HEK293 (cell line): Measurements from ENCODE around the gene CREB5.

Experiments used
- CTCF ChIA-PET: fragments of 350-600 bp; formaldehyde crosslinking; extraction: SDS; loops from one replicate; lab custom pipeline; 2021; ENCODE audit warnings: antibody characterized with exemption; lab: Yijun Ruan, JAX
- POLR2A ChIA-PET: fragments of 300-600 bp; formaldehyde crosslinking; extraction: SDS; loops from one replicate; lab custom pipeline; 2020; ENCODE audit warnings: antibody characterized with exemption, inconsistent platforms; lab: Yijun Ruan, JAX
- H3K27ac ChIP-seq: fragments of 200-500 bp; sonication (Bioruptor generic); 2 replicates; pipeline ENCODE4 v1.5.1; 2014; ENCODE audit warnings: low read depth, low read length, control low read depth, inconsistent platforms; ENCODE audit errors: extremely low read depth
- H3K36me3 ChIP-seq, 2 experiments: fragments of 200-500 bp in 1 of 2; sonication (Bioruptor generic) in 1 of 2; 1 replicate in 1 of 2; 2 replicates in 1 of 2; pipeline ENCODE4 v1.5.1; 2014 to 2017; ENCODE audit warnings: inconsistent platforms in 2 of 2, low read length in 2 of 2; ENCODE audit not compliant: control insufficient read depth in 2 of 2, insufficient read depth in 1 of 2
- H3K4me1 ChIP-seq: fragments of 200-500 bp; sonication (Bioruptor generic); 2 replicates; pipeline ENCODE4 v1.5.1; 2014; ENCODE audit warnings: mild to moderate bottlenecking, low read length, inconsistent platforms; ENCODE audit not compliant: control insufficient read depth, insufficient read depth
- H3K4me3 ChIP-seq: 2 replicates; pipeline ENCODE4 v1.5.1; 2011; ENCODE audit warnings: low read depth, mild to moderate bottlenecking, control low read depth, low read length, moderate library complexity
- H3K9me3 ChIP-seq: fragments of 200-500 bp; sonication (Bioruptor generic); 2 replicates; pipeline ENCODE4 v1.5.1; 2014; ENCODE audit warnings: low read depth, low read length, inconsistent platforms; ENCODE audit not compliant: control insufficient read depth, insufficient read depth
- KLF17 ChIP-seq: fragments of 450-650 bp; formaldehyde crosslinking; IDR thresholded peaks from 2 replicates; pipeline ENCODE4 v1.5.1; 2016; ENCODE audit warnings: missing biosample characterization, missing genetic modification characterization
- ZBTB17 ChIP-seq: fragments of 450-650 bp; formaldehyde crosslinking; IDR thresholded peaks from 2 replicates; pipeline ENCODE4 v1.5.1; 2016; ENCODE audit warnings: missing biosample characterization, missing genetic modification characterization
- ZNF140 ChIP-seq: fragments of 450-650 bp; formaldehyde crosslinking; IDR thresholded peaks from 2 replicates; pipeline ENCODE4 v1.5.1; 2016; ENCODE audit warnings: missing biosample characterization, missing genetic modification characterization
- ZNF146 ChIP-seq: fragments of 450-650 bp; formaldehyde crosslinking; IDR thresholded peaks from 2 replicates; pipeline ENCODE4 v1.5.1; 2016; ENCODE audit warnings: missing biosample characterization, missing genetic modification characterization
- ZNF184 ChIP-seq: fragments of 450-650 bp; IDR thresholded peaks from 2 replicates; pipeline ENCODE4 v1.5.1; 2018; ENCODE audit warnings: missing biosample characterization, mild to moderate bottlenecking, missing genetic modification characterization
- ZNF26 ChIP-seq: fragments of 450-650 bp; formaldehyde crosslinking; IDR thresholded peaks from 2 replicates; pipeline ENCODE4 v1.5.1; 2016; ENCODE audit warnings: missing biosample characterization, missing genetic modification characterization
- ZNF366 ChIP-seq: fragments of 450-650 bp; formaldehyde crosslinking; conservative IDR thresholded peaks from 2 replicates; pipeline ENCODE4 v1.5.1; 2016; ENCODE audit warnings: missing biosample characterization, missing genetic modification characterization
- ZNF513 ChIP-seq: fragments of 450-650 bp; IDR thresholded peaks from 2 replicates; pipeline ENCODE4 v1.5.1; 2018; ENCODE audit warnings: missing biosample characterization, missing genetic modification characterization
- ZNF514 ChIP-seq: fragments of 450-650 bp; formaldehyde crosslinking; IDR thresholded peaks from 2 replicates; pipeline ENCODE4 v1.5.1; 2016; ENCODE audit warnings: missing biosample characterization, missing genetic modification characterization
- ZNF548 ChIP-seq: fragments of 450-650 bp; formaldehyde crosslinking; IDR thresholded peaks from 2 replicates; pipeline ENCODE4 v1.5.1; 2016; ENCODE audit warnings: missing biosample characterization, missing genetic modification characterization
- ZNF555 ChIP-seq: fragments of 450-650 bp; formaldehyde crosslinking; conservative IDR thresholded peaks from 2 replicates; pipeline ENCODE4 v1.5.1; 2017; ENCODE audit warnings: missing biosample characterization, mild to moderate bottlenecking, missing genetic modification characterization, inconsistent platforms
- ZNF629 ChIP-seq: fragments of 450-650 bp; formaldehyde crosslinking; IDR thresholded peaks from 2 replicates; pipeline ENCODE4 v1.5.1; 2017; ENCODE audit warnings: missing biosample characterization, missing genetic modification characterization

CREB5 gene

GRCh38 chr7:28544453-28545117 is 132.3 kb downstream of the CREB5 start (continued):
- TF ChIP-seq ZNF26 (tag by site-specific recombination) = no peak

- H3K4me3 ChIP-seq = no peak overlapping the region
- no peaks in the 10 kb centered on the region for H3K36me3 ChIP-seq
- peaks cover 35% of the 10 kb centered on the region for H3K4me1 ChIP-seq
- H3K27ac ChIP-seq = no peak overlapping the region
- no peak for TF ChIP-seq ZNF555 (tag by site-specific recombination)
- peak; percentile 61; the same call in 1 of the 2 replicates for TF ChIP-seq ZNF146 (tag by site-specific recombination)
- TF ChIP-seq, all 188 proteins: peak for 1
- ChIA-PET CTCF (no interaction called here), POLR2A (no interaction called here)
- peaks cover 2% of the 10 kb centered on the region; the same call in 1 of the 2 replicates for H3K9me3 ChIP-seq
These were observed 133.7 kb downstream of the CREB5 start for GRCh38 chr7:28546067-28546466.

GRCh38 chr7:28547115-28547514 is 134.8 kb downstream of the CREB5 start:
- ChIA-PET CTCF (interaction anchor here (1.0 kb wide), 1 partner anchor 13 kb away, joined by 3 read pairs; no protein-coding TSS in a partner anchor), POLR2A (no interaction called here)
- H3K36me3 ChIP-seq = no peaks in the 10 kb centered on the region
- peak; percentile 99 for TF ChIP-seq ZNF184 (tag by site-specific recombination)
- no peak for TF ChIP-seq ZNF140
- TF ChIP-seq, all 188 proteins: peak for 1
- no peak overlapping the region for H3K4me3 ChIP-seq
- H3K4me1 ChIP-seq = peaks cover 37% of the 10 kb centered on the region
- no peak overlapping the region for H3K27ac ChIP-seq
- peaks cover 2% of the 10 kb centered on the region; the same call in 1 of the 2 replicates for H3K9me3 ChIP-seq

- Histone ChIP-seq H3K4me3 (no peak overlapping the region), H3K36me3 (no peaks in the 10 kb centered on the region), H3K9me3 (peaks cover 2% of the 10 kb centered on the region; the same call in 1 of the 2 replicates), H3K27ac (no peak overlapping the region), H3K4me1 (peaks cover 30% of the 10 kb centered on the region)
- ChIA-PET POLR2A (no interaction called here), CTCF (no interaction called here)
- no peak for TF ChIP-seq ZNF548
These were observed 136.1 kb downstream of the CREB5 start for GRCh38 chr7:28548416-28548815.

GRCh38 chr7:28549998-28550397 is 137.7 kb downstream of the CREB5 start:
- Histone ChIP-seq H3K36me3 (no peaks in the 10 kb centered on the region), H3K27ac (peak overlapping the region; percentile 56; the same call in 1 of the 2 replicates), H3K4me1 (peaks cover 15% of the 10 kb centered on the region), H3K4me3 (no peak overlapping the region), H3K9me3 (peaks cover 2% of the 10 kb centered on the region; the same call in 1 of the 2 replicates)
- TF ChIP-seq KLF17 (tag by site-specific recombination) = no peak
- TF ChIP-seq ZNF513 (tag by site-specific recombination) = peak; percentile 82
- peak; percentile 15; the same call in 1 of the 2 replicates for TF ChIP-seq ZNF629 (tag by site-specific recombination)
- 0 out of 2 replicates have a peak, but pooled peaks have one; percentile 9 for TF ChIP-seq ZBTB17 (tag by site-specific recombination)
- TF ChIP-seq ZNF514 (tag by site-specific recombination) = no peak
- peak; percentile 61 for TF ChIP-seq ZNF366
- POLR2A ChIA-PET = no interaction called here
- CTCF ChIA-PET = interaction anchor here (0.6 kb wide), 1 partner anchor 17 kb away, joined by 3 read pairs; no protein-coding TSS in a partner anchor
